Measurements from ENCODE around the gene SELENOO.

DNA sequence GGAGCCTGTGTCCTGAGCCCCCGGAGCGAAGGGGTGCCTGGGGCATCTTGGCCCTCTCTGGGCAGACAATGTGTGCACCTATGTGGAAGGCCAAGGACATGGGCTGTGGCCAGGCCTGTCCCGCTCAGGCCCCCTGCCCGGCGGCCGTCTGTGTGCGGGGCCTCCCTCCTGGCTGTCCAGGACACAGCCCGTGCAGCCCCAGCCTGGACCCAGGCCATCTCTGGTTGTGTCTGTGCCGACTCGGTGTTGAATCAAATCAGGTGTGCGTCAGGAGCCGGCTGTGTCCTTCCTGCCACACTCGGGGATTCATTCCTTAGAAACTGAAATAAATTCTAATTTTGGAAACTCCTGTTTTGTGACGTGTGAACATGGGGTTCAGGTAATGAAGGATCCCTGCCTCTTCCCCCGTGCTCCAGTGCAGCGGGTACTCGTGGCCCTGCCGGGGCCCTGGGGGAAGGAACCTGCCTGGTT is 1.5 kb upstream of the SELENOO start:
- TF ChIP-seq EZH2phosphoT487 (IDR thresholded peaks at IDR 0.05; ENCODE audit: low read depth, severe bottlenecking, unreplicated experiment) = no peak
- TF ChIP-seq, protein P1, sequence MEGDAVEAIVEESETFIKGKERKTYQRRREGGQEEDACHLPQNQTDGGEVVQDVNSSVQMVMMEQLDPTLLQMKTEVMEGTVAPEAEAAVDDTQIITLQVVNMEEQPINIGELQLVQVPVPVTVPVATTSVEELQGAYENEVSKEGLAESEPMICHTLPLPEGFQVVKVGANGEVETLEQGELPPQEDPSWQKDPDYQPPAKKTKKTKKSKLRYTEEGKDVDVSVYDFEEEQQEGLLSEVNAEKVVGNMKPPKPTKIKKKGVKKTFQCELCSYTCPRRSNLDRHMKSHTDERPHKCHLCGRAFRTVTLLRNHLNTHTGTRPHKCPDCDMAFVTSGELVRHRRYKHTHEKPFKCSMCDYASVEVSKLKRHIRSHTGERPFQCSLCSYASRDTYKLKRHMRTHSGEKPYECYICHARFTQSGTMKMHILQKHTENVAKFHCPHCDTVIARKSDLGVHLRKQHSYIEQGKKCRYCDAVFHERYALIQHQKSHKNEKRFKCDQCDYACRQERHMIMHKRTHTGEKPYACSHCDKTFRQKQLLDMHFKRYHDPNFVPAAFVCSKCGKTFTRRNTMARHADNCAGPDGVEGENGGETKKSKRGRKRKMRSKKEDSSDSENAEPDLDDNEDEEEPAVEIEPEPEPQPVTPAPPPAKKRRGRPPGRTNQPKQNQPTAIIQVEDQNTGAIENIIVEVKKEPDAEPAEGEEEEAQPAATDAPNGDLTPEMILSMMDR (IDR thresholded peaks at IDR 0.05; ENCODE audit: poor library complexity) = no peak

Measured in hepatocyte (in vitro differentiated cells).